PC-9 (cell line): Measurements from ENCODE around the gene GJC3.

ENCODE experiments used
- CTCF ChIP-seq: fragments of 200-600 bp; sonication (generic); conservative IDR thresholded peaks from 2 replicates; pipeline ENCODE4 v1.6.1; 2017; ENCODE audit warnings: mixed run types, antibody characterized with exemption, mild to moderate bottlenecking, moderate library complexity
- EZH2 ChIP-seq: fragments of 200-600 bp; sonication (generic); IDR thresholded peaks from 2 replicates; pipeline ENCODE4 v1.8.0; 2017; ENCODE audit warnings: antibody characterized with exemption, low read depth

GRCh38 chr7:99901581-99901980 lies 27.8 kb downstream of the GJC3 start:
- no peak for TF ChIP-seq CTCF
- TF ChIP-seq EZH2: no peak
